Right lobe of liver (tissue), 6 donors: ENCODE results near the gene ZNF714. TPM values are rescaled to one million over a fixed set of nuclear protein-coding genes. Genes with fewer than 3 reads are reported as not detected.

ENCODE experiments used
- ATAC-seq, 4 donors: fragments of 200-7000 bp; cut with Tn5 transposase; one replicate each; pipeline ENCODE4 v1.9.1; 2020; ENCODE audit warnings: mild to moderate bottlenecking in 4 of 4, moderate library complexity in 4 of 4
- DNase-seq, 3 donors: peaks; one replicate each; pipeline ENCODE4 v3.0.0-alpha.2; 2020
- H3K27ac ChIP-seq, 3 donors: fragments of 200-600 bp; one replicate each; pipeline ENCODE4 v1.8.0; 2022
- H3K27me3 ChIP-seq, 2 donors: fragments of 200-600 bp; one replicate each; pipeline ENCODE4 v1.8.0; 2022
- H3K36me3 ChIP-seq, 4 donors: fragments of 200-600 bp; sonication (generic) in 1 of 4; one replicate each; pipeline versions ENCODE4 v1.5.1 to v1.8.0; 2017 to 2022; ENCODE audit warnings: control low read depth in 1 of 4
- H3K4me1 ChIP-seq, 4 donors: fragments of 200-600 bp; sonication (generic) in 1 of 4; one replicate each; pipeline versions ENCODE4 v1.5.1 to v1.8.0; 2017 to 2022; ENCODE audit warnings: control low read depth in 1 of 4
- H3K4me3 ChIP-seq, 3 donors: fragments of 200-600 bp; one replicate each; pipeline ENCODE4 v1.8.0; 2022
- H3K9me3 ChIP-seq, 4 donors: fragments of 200-600 bp; sonication (generic) in 1 of 4; one replicate each; pipeline versions ENCODE4 v1.5.1 to v1.8.0; 2017 to 2022; ENCODE audit warnings: control low read depth in 1 of 4
- CTCF ChIP-seq, 4 donors: fragments of 200-600 bp in 3 of 4; fragments of 450-650 bp in 1 of 4; IDR thresholded peaks; one replicate each; pipeline versions ENCODE4 v1.5.1 to v1.8.0; 2016 to 2022; ENCODE audit warnings: antibody characterized with exemption in 4 of 4, mild to moderate bottlenecking in 2 of 4
- POLR2A ChIP-seq: fragments of 450-650 bp; IDR thresholded peaks from one replicate; pipeline ENCODE4 v1.6.1; 2017; ENCODE audit warnings: antibody characterized with exemption, mild to moderate bottlenecking
- WGBS: methylation state at CpG from one replicate; pipeline ENCODE4 v1.1.6; 2018; ENCODE audit warnings: low coverage, low lambda C conversion rate; ENCODE audit not compliant: insufficient coverage; ENCODE audit errors: missing lambda C conversion rate; 5-methylcytosine and 5-hydroxymethylcytosine counted together
- intact Hi-C, 2 donors: fragments of 100-400 bp; cut with DNase I; formaldehyde crosslinking; loops; one replicate each; pipeline versions ENCODE4 v1.11.2 to v1.14.1; 2022
- total RNA-seq, 6 experiments: library from RNA; depleted of rRNA in 2 of 6; stranded (reverse); fragments of >200 nt in 2 of 6; fragmentation: NEBNext Ultra II Directional in 3 of 6; extraction: Animal tissue kit (Norgen Biotek cat#: 25700) in 3 of 6; gene quantifications; one replicate each; pipeline versions ENCODE4 v1.1.0 to v1.2.4, GENCODE V29; 2016 to 2023
- donor health status: DM: no; HTN: yes; CAD: no.
- donor health status: DM: no; HTN: no; CAD: no.
- donor health status: DM: no; HTN: no; CAD: no.
- donor health status: DM: no; HTN: yes; CAD: no.
- donor health status: DM: no; HTN: yes; CAD: no.

ZNF714 gene
- total RNA-seq, 6 experiments from 2014 or later: 0.43 to 1.1 (median 0.67) TPM

- Histone ChIP-seq H3K36me3 (no peaks in the 10 kb centered on the region), H3K27me3 (no peaks in the 10 kb centered on the region), H3K27ac (no peak overlapping the region), H3K4me1 (no peaks in the 10 kb centered on the region), H3K4me3 (no peak overlapping the region), H3K9me3 (no peaks in the 10 kb centered on the region)
- 79% methylated on average over 1 of the region's 1 CpG for WGBS
- no peak for DNase-seq
- TF ChIP-seq POLR2A (no peak), CTCF (IDR thresholded peaks at IDR 0.05) (no peak)
- intact Hi-C loops: no loop called here
- no peak for ATAC-seq
These were observed 12.5 kb downstream of the ZNF714 start for GRCh38 chr19:21094347-21095025.

- WGBS: 60% methylated on average over 2 of the region's 2 CpGs
- intact Hi-C loops: no loop called here
- DNase-seq (no peak), ATAC-seq (no peak)
- H3K9me3 ChIP-seq: no peaks in the 10 kb centered on the region
- no peaks in the 10 kb centered on the region for H3K4me1 ChIP-seq
- H3K4me3 ChIP-seq: no peak overlapping the region
- no peaks in the 10 kb centered on the region for H3K27me3 ChIP-seq
- TF ChIP-seq CTCF (IDR thresholded peaks at IDR 0.05) (no peak), POLR2A (no peak)
- no peak overlapping the region for H3K27ac ChIP-seq
- H3K36me3 ChIP-seq: no peaks in the 10 kb centered on the region
These were observed 16.3 kb downstream of the ZNF714 start for GRCh38 chr19:21098291-21098690.

- 57% methylated on average over 1 of the region's 2 CpGs for WGBS
- Histone ChIP-seq H3K36me3 (no peaks in the 10 kb centered on the region), H3K9me3 (no peaks in the 10 kb centered on the region), H3K4me1 (no peaks in the 10 kb centered on the region), H3K27me3 (no peaks in the 10 kb centered on the region), H3K4me3 (no peak overlapping the region), H3K27ac (no peak overlapping the region)
- DNase-seq (no peak), ATAC-seq (no peak)
- TF ChIP-seq POLR2A (no peak), CTCF (IDR thresholded peaks at IDR 0.05) (no peak)
- intact Hi-C loops: no loop called here
These were observed 19.7 kb downstream of the ZNF714 start for GRCh38 chr19:21101521-21102242.

GRCh38 chr19:21109116-21109515 is 27.1 kb downstream of the ZNF714 start:
- H3K27ac ChIP-seq: no peak overlapping the region
- intact Hi-C loops: no loop called here
- no peak overlapping the region for H3K4me3 ChIP-seq
- H3K27me3 ChIP-seq: no peaks in the 10 kb centered on the region
- no peak for ATAC-seq
- H3K36me3 ChIP-seq: no peaks in the 10 kb centered on the region
- no peak for DNase-seq
- no peaks in the 10 kb centered on the region for H3K4me1 ChIP-seq
- no peaks in the 10 kb centered on the region for H3K9me3 ChIP-seq
- TF ChIP-seq CTCF (IDR thresholded peaks at IDR 0.05): no peak
- no peak for TF ChIP-seq POLR2A
